NT2/D1 (cell line): ENCODE data around the gene CAD.

ENCODE experiments used
- SUZ12 ChIP-seq: IDR thresholded peaks from 2 replicates; pipeline ENCODE4 v1.6.1; 2011; ENCODE audit not compliant: insufficient read length, insufficient read depth; ENCODE audit errors: extremely low read depth
- ZNF274 ChIP-seq: IDR thresholded peaks from 2 replicates; pipeline ENCODE4 v1.6.1; 2011; ENCODE audit warnings: mild to moderate bottlenecking, low read depth, low read length

DNA sequence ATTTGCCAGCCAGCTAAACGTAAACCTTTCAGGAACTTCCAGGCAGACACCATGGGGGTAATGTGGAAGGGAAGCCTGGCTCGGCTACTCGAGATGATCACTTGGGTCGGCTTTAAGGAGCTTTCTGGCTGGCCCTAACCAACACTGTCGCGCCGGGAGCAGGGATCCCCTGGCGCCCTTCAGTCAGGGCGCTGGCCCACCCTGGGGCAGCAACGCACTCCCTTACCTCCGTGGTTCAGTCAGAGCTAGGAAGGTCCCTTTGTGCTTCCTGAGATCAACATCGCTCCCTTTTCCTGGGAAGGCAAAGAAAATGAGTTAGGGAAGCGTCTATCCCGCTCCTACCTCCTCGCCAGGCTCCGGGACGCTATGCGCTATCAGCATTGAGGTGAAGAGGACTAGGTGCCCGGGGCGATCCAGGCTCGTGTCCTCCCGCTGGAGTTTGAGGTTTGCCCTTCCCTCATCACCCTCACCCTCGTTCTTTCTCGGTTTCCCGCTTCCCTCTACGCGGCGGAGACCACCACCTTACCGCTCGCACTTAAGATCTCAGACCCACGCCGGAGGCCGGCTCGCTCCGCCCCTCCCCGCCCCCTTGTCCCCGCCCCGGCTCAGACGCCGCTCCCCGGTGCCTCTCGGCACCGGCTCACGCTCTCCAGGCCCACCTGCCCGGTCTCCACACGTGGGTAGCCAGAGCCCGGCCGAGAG is 5.8 kb upstream of the CAD start:
- TF ChIP-seq ZNF274 (no peak), SUZ12 (no peak)
